H1 (cell line): Measurements from ENCODE around the gene PIGL. TPM values are rescaled to one million over a fixed set of nuclear protein-coding genes. Genes with fewer than 3 reads are reported as not detected.

Experiments
- CTCF ChIA-PET: fragments of 300-600 bp; sonication (Branson Sonifier 250); formaldehyde crosslinking; loops from one replicate; lab custom pipeline; 2021; ENCODE audit not compliant: partially characterized antibody; lab: Charles Lee
- POLR2A ChIA-PET: fragments of 300-600 bp; sonication (Branson Sonifier 250); formaldehyde crosslinking; loops from one replicate; lab custom pipeline; 2021; ENCODE audit warnings: inconsistent platforms; ENCODE audit not compliant: partially characterized antibody; lab: Charles Lee
- DNase-seq, 2 experiments: peaks; one replicate each; pipeline versions ENCODE4 v3.0.0 to v3.0.0-alpha.2; 2010 to 2022; ENCODE audit warnings: low spot score in 2 of 2, low read depth in 1 of 2, mixed read lengths in 1 of 2
- FAIRE-seq: peaks from 2 replicates; lab custom pipeline; 2011; peaks lifted over from hg19 to GRCh38; lab: Jason Lieb, UNC
- H2AFZ ChIP-seq: 2 replicates; pipeline ENCODE4 v1.8.1; 2012; ENCODE audit warnings: low read length, inconsistent platforms
- H2AK5ac ChIP-seq: 2 replicates; pipeline ENCODE4 v1.6.1; 2013; ENCODE audit warnings: low read depth, low read length
- H2BK120ac ChIP-seq: replicated peaks from 2 replicates; pipeline ENCODE3; 2013; ENCODE audit warnings: low read depth, low read length, inconsistent platforms
- H2BK12ac ChIP-seq: 2 replicates; pipeline ENCODE4 v1.6.1; 2013; ENCODE audit warnings: low read depth, low read length
- H2BK15ac ChIP-seq: 2 replicates; pipeline ENCODE4 v1.6.1; 2013; ENCODE audit warnings: low read length
- H2BK20ac ChIP-seq: 2 replicates; pipeline ENCODE4 v1.6.1; 2013; ENCODE audit warnings: low read length
- H2BK5ac ChIP-seq: 2 replicates; pipeline ENCODE4 v1.6.1; 2013; ENCODE audit warnings: low read depth, low read length
- H3K14ac ChIP-seq: 2 replicates; pipeline ENCODE4 v1.6.1; 2013; ENCODE audit warnings: inconsistent platforms; ENCODE audit not compliant: insufficient read length
- H3K18ac ChIP-seq: 2 replicates; pipeline ENCODE4 v1.6.1; 2013; ENCODE audit warnings: low read length; ENCODE audit errors: extremely low read depth
- H3K23ac ChIP-seq: 2 replicates; pipeline ENCODE4 v1.6.1; 2013; ENCODE audit warnings: inconsistent platforms; ENCODE audit not compliant: insufficient read length
- H3K23me2 ChIP-seq: 2 replicates; pipeline ENCODE4 v1.6.1; 2013; ENCODE audit warnings: low read depth, low read length
- H3K27ac ChIP-seq: 2 replicates; pipeline ENCODE4 v1.6.1; 2011; ENCODE audit warnings: low read depth, low read length, inconsistent platforms
- H3K27me3 ChIP-seq, 4 experiments: replicated peaks in 1 of 4; 1 replicate in 1 of 4; 2 replicates in 3 of 4; pipeline versions ENCODE4 v1.6.1 to v1.8.1; 2011 to 2013; ENCODE audit warnings: low read length in 3 of 4, mild to moderate bottlenecking in 3 of 4, inconsistent platforms in 2 of 4, mixed read lengths in 2 of 4, moderate library complexity in 1 of 4; ENCODE audit not compliant: control insufficient read depth in 3 of 4, insufficient read depth in 3 of 4; ENCODE audit errors: extremely low read depth in 1 of 4
- H3K36me3 ChIP-seq, 4 experiments: 2 replicates each; pipeline versions ENCODE4 v1.6.1 to v1.8.1; 2011 to 2013; ENCODE audit warnings: mild to moderate bottlenecking in 4 of 4, low read length in 3 of 4, moderate library complexity in 2 of 4, control low read depth in 1 of 4, inconsistent platforms in 1 of 4; ENCODE audit not compliant: insufficient read depth in 4 of 4, control insufficient read depth in 2 of 4
- H3K4ac ChIP-seq: replicated peaks from 2 replicates; pipeline ENCODE3; 2013; ENCODE audit warnings: low read length, low read depth, mixed read lengths, inconsistent platforms; ENCODE audit not compliant: insufficient read length
- H3K4me1 ChIP-seq, 4 experiments: replicated peaks in 1 of 4; 1 replicate in 1 of 4; 2 replicates in 3 of 4; pipeline versions ENCODE4 v1.6.1 to v1.8.1; 2011 to 2013; ENCODE audit warnings: low read length in 3 of 4, inconsistent platforms in 2 of 4, mixed read lengths in 1 of 4; ENCODE audit not compliant: insufficient read depth in 4 of 4, control insufficient read depth in 3 of 4
- H3K4me2 ChIP-seq, 2 experiments: 2 replicates each; pipeline versions ENCODE4 v1.6.1 to v1.8.1; 2011 to 2013; ENCODE audit warnings: low read depth in 2 of 2, low read length in 2 of 2, control low read depth in 1 of 2, inconsistent platforms in 1 of 2, mild to moderate bottlenecking in 1 of 2; ENCODE audit not compliant: insufficient read depth in 1 of 2
- H3K4me3 ChIP-seq, 4 experiments: fragments of 200-600, 300-600 bp in 1 of 4; sonication (generic), shearing (Covaris generic), sonication (Bioruptor Twin) in 1 of 4; 2 replicates each; pipeline versions ENCODE4 v1.5.1 to v1.8.1; 2011 to 2016; ENCODE audit warnings: low read length in 4 of 4, low read depth in 3 of 4, control low read depth in 2 of 4, inconsistent platforms in 2 of 4, mild to moderate bottlenecking in 2 of 4, mixed read lengths in 1 of 4, moderate library complexity in 1 of 4; ENCODE audit not compliant: insufficient read depth in 2 of 4; ENCODE audit errors: extremely low read depth in 1 of 4
- H3K56ac ChIP-seq: replicated peaks from 2 replicates; pipeline ENCODE3; 2013; ENCODE audit warnings: low read depth, mild to moderate bottlenecking, mixed read lengths, low read length, inconsistent platforms; ENCODE audit not compliant: insufficient read length
- H3K79me1 ChIP-seq: 2 replicates; pipeline ENCODE4 v1.6.1; 2013; ENCODE audit warnings: low read depth, low read length, control low read depth
- H3K79me2 ChIP-seq, 2 experiments: 2 replicates each; pipeline versions ENCODE4 v1.6.1 to v1.8.1; 2012 to 2013; ENCODE audit warnings: low read length in 2 of 2, mild to moderate bottlenecking in 2 of 2, inconsistent platforms in 1 of 2; ENCODE audit not compliant: insufficient read depth in 2 of 2, control insufficient read depth in 1 of 2
- H3K9ac ChIP-seq, 4 experiments: replicated peaks in 1 of 4; 1 replicate in 1 of 4; 2 replicates in 3 of 4; pipeline versions ENCODE4 v1.6.1 to v1.8.1; 2011 to 2013; ENCODE audit warnings: low read depth in 3 of 4, low read length in 3 of 4, control low read depth in 2 of 4, mild to moderate bottlenecking in 2 of 4, moderate library complexity in 2 of 4, inconsistent platforms in 1 of 4; ENCODE audit errors: extremely low read depth in 1 of 4
- H3K9me3 ChIP-seq, 2 experiments: 2 replicates each; pipeline versions ENCODE4 v1.6.1 to v1.8.1; 2012 to 2013; ENCODE audit warnings: mild to moderate bottlenecking in 2 of 2, moderate library complexity in 2 of 2, control low read depth in 1 of 2, inconsistent platforms in 1 of 2, low read depth in 1 of 2, low read length in 1 of 2, mixed read lengths in 1 of 2; ENCODE audit not compliant: insufficient read depth in 2 of 2
- H4K20me1 ChIP-seq, 2 experiments: replicated peaks in 1 of 2; 2 replicates each; pipeline versions ENCODE3 to v1.8.1; 2011 to 2013; ENCODE audit warnings: inconsistent platforms in 2 of 2, low read length in 2 of 2, mild to moderate bottlenecking in 1 of 2; ENCODE audit not compliant: insufficient read depth in 2 of 2, control insufficient read depth in 1 of 2
- H4K5ac ChIP-seq: 2 replicates; pipeline ENCODE4 v1.6.1; 2013; ENCODE audit warnings: low read length, low read depth, mixed read lengths, inconsistent platforms; ENCODE audit not compliant: insufficient read length
- H4K8ac ChIP-seq: 2 replicates; pipeline ENCODE4 v1.8.0; 2013; ENCODE audit warnings: mild to moderate bottlenecking, moderate library complexity, low read length, inconsistent platforms; ENCODE audit not compliant: insufficient read depth; ENCODE audit errors: extremely low read depth
- H4K91ac ChIP-seq: replicated peaks from 2 replicates; pipeline ENCODE3; 2013; ENCODE audit warnings: low read length, mixed read lengths, inconsistent platforms; ENCODE audit not compliant: insufficient read length
- CREB1 ChIP-seq: IDR thresholded peaks from 2 replicates; pipeline ENCODE4 v1.6.1; 2012; ENCODE audit warnings: inconsistent platforms
- KDM4A ChIP-seq: IDR thresholded peaks from one replicate; pipeline ENCODE4 v1.7.1; 2012; ENCODE audit warnings: low read depth, mild to moderate bottlenecking, moderate library complexity, low read length, inconsistent platforms; ENCODE audit not compliant: severe bottlenecking
- MAFK ChIP-seq: IDR thresholded peaks from 2 replicates; pipeline ENCODE4 v1.6.1; 2012; ENCODE audit warnings: low read depth, mild to moderate bottlenecking, improper control_type of control experiment, low read length
- WGBS, 2 experiments: shearing (Covaris generic) in 1 of 2; methylation state at CpG; one replicate each; pipeline versions ENCODE4 v1.1.6 to v1.1.7; 2013 to 2015; ENCODE audit warnings: low lambda C conversion rate in 2 of 2, mixed read lengths in 2 of 2, inconsistent platforms in 1 of 2, low coverage in 1 of 2, missing lambda C conversion rate in 1 of 2; ENCODE audit not compliant: insufficient replicate concordance in 2 of 2, insufficient coverage in 1 of 2, insufficient read length in 1 of 2; ENCODE audit errors: extremely low coverage in 1 of 2, missing lambda C conversion rate in 1 of 2; 5-methylcytosine and 5-hydroxymethylcytosine counted together
- polyA plus RNA-seq, 7 experiments: library from polyadenylated mRNA; depleted of rRNA in 3 of 7; stranded (reverse) in 5 of 7; unstranded in 2 of 7; fragments of >200 nt in 5 of 7; fragments of 200-250 nt in 2 of 7; gene quantifications; 1 replicate in 5 of 7; 2 replicates in 1 of 7; 4 replicates in 1 of 7; pipeline versions ENCODE4 v1.2.1 to v1.2.3, GENCODE V29; 2011 to 2013; ENCODE audit warnings: missing spikeins in 2 of 7, mixed read lengths in 2 of 7
- total RNA-seq: library from RNA; stranded (reverse); fragmentation: NEBNext Ultra II Directional; extraction: Animal tissue kit (Norgen Biotek cat#: 25700); gene quantifications from 2 replicates; pipeline ENCODE4 v1.2.1, GENCODE V29; 2021

The PIGL gene
- total and polyA plus RNA-seq, 2 of the 8 experiments (the other 6 are each of a cell fraction or from before 2014, with no cell fraction given): 28.4 to 30.8 TPM

DNA sequence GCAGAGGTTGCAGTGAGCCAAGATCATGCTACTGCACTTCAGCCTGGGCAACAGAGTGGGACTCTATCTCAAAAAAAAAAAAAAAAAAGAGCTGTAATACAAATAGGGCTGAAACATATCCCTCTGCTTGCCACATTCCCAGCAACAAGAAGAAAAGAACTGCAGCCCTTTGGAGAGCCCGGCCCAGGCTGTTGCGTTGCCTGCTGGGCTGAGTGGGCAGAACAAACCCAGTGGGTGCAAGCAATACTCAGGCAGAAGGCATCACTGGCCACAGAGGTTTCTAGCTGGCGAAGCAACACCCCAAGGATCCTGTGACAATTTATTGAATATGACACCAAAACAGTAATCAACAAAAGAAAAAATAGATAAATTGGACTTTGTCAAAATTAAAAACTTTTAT lies 44.0 kb downstream of the PIGL start:
- Histone ChIP-seq H2BK5ac (no peak overlapping the region), H2BK120ac (no peak overlapping the region), H3K18ac (no peak overlapping the region), H2BK20ac (no peak overlapping the region), H3K4me1 (no peaks in the 10 kb centered on the region; a peak in 1 of 7 replicates), H3K27me3 (no peaks in the 10 kb centered on the region), H3K4ac (no peak overlapping the region), H4K8ac (no peak overlapping the region), H2AK5ac (no peak overlapping the region), H3K9me3 (no peaks in the 10 kb centered on the region), H4K5ac (no peak overlapping the region), H3K4me2 (no peak overlapping the region), H3K36me3 (peaks cover 0 to 2% (median 0%) of the 10 kb centered on the region in 4 experiments; a peak in 2 of 8 replicates), H3K27ac (no peak overlapping the region), H3K23ac (no peak overlapping the region), H3K23me2 (no peaks in the 10 kb centered on the region), H2BK12ac (no peak overlapping the region), H3K9ac (no peak overlapping the region), H3K4me3 (no peak overlapping the region), H4K91ac (no peak overlapping the region), H4K20me1 (peaks cover 0 to 1% of the 10 kb centered on the region in 2 experiments), H3K79me1 (no peaks in the 10 kb centered on the region), H3K79me2 (no peaks in the 10 kb centered on the region), H2BK15ac (no peak overlapping the region), H3K14ac (no peak overlapping the region), H2AFZ (no peak overlapping the region), H3K56ac (no peak overlapping the region)
- TF ChIP-seq MAFK: no peak
- TF ChIP-seq CREB1: no peak
- TF ChIP-seq KDM4A: no peak
- ChIA-PET CTCF (interaction anchor here (1.0 to 1.1 kb wide), 2 partner anchors 25 to 33 kb away, joined by 3 read pairs; no protein-coding TSS in a partner anchor), POLR2A (interaction anchor here (1.4 kb wide), 1 partner anchor 45 kb away, joined by 5 read pairs; the partner anchor contains the start of gene NCOR1)
- 75% methylated on average over 3 of the region's 3 CpGs; no CpG with 5 or more reads in 1 of the 2 experiments for WGBS, 2 experiments
- FAIRE-seq: no peak
- DNase-seq: no peak
